Measurements from ENCODE around the gene ASF1B.

The ASF1B gene

GRCh38 chr19:14159059-14159458, 22.7 kb upstream of the ASF1B start:
- TF ChIP-seq, protein P1, sequence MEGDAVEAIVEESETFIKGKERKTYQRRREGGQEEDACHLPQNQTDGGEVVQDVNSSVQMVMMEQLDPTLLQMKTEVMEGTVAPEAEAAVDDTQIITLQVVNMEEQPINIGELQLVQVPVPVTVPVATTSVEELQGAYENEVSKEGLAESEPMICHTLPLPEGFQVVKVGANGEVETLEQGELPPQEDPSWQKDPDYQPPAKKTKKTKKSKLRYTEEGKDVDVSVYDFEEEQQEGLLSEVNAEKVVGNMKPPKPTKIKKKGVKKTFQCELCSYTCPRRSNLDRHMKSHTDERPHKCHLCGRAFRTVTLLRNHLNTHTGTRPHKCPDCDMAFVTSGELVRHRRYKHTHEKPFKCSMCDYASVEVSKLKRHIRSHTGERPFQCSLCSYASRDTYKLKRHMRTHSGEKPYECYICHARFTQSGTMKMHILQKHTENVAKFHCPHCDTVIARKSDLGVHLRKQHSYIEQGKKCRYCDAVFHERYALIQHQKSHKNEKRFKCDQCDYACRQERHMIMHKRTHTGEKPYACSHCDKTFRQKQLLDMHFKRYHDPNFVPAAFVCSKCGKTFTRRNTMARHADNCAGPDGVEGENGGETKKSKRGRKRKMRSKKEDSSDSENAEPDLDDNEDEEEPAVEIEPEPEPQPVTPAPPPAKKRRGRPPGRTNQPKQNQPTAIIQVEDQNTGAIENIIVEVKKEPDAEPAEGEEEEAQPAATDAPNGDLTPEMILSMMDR (conservative IDR thresholded peaks at IDR 0.05; ENCODE audit: low read depth, low read length): no peak
- no peak overlapping the region for H3K4me3 ChIP-seq (ENCODE audit: low read length)
- no peak for DNase-seq (ENCODE audit: low read depth)

- no peak overlapping the region for H3K4me3 ChIP-seq (ENCODE audit: low read length)
- no peak for DNase-seq (ENCODE audit: low read depth)
- TF ChIP-seq, protein P1 (conservative IDR thresholded peaks at IDR 0.05; ENCODE audit: low read depth, low read length): no peak
Measured at GRCh38 chr19:14158276-14159023, 22.1 kb upstream of the ASF1B start.

- no peak for DNase-seq (ENCODE audit: low read depth)
- TF ChIP-seq, protein P1 (conservative IDR thresholded peaks at IDR 0.05; ENCODE audit: low read depth, low read length): no peak
- no peak overlapping the region for H3K4me3 ChIP-seq (ENCODE audit: low read length)
Measured at GRCh38 chr19:14156971-14157717, 20.8 kb upstream of the ASF1B start.

GRCh38 chr19:14156122-14156521, 19.7 kb upstream of the ASF1B start:
- TF ChIP-seq, protein P1 (conservative IDR thresholded peaks at IDR 0.05; ENCODE audit: low read depth, low read length): no peak
- DNase-seq (ENCODE audit: low read depth): no peak
- no peak overlapping the region for H3K4me3 ChIP-seq (ENCODE audit: low read length)

GRCh38 chr19:14155371-14155770, 19.0 kb upstream of the ASF1B start:
- TF ChIP-seq, protein P1 (conservative IDR thresholded peaks at IDR 0.05; ENCODE audit: low read depth, low read length): no peak
- DNase-seq (ENCODE audit: low read depth): no peak
- no peak overlapping the region for H3K4me3 ChIP-seq (ENCODE audit: low read length)

GRCh38 chr19:14152713-14153112, 16.3 kb upstream of the ASF1B start:
- no peak overlapping the region for H3K4me3 ChIP-seq (ENCODE audit: low read length)
- DNase-seq (ENCODE audit: low read depth): no peak
- TF ChIP-seq, protein P1 (conservative IDR thresholded peaks at IDR 0.05; ENCODE audit: low read depth, low read length): no peak

Data from retinal pigment epithelial cell (primary cell).